ENCODE data around the gene LRRC42.
"Not testable (repeated sequence)": the region's sequence is repeated elsewhere in the genome, so short reads cannot be mapped to it uniquely, and the experiment has no call there.

The LRRC42 gene

GRCh38 chr1:53998223-53998622, 52.1 kb downstream of the LRRC42 start:
- no peak for DNase-seq (ENCODE audit: extremely low spot score)

GRCh38 chr1:53999920-54000319, 53.8 kb downstream of the LRRC42 start:
- ChIA-PET POLR2A (no interaction called here), CTCF (interaction anchor here (1.0 kb wide), 1 partner anchor 9 kb away, joined by 3 read pairs; no protein-coding TSS in a partner anchor)
- DNase-seq (ENCODE audit: extremely low spot score): no peak
- no peak for TF ChIP-seq CTCF (IDR thresholded peaks at IDR 0.05; ENCODE audit: control extremely low read depth, extremely low read depth, low read depth, missing control alignments)

More at GRCh38 chr1:53998223-53998622, 52.1 kb downstream of the LRRC42 start:
- ChIA-PET POLR2A (no interaction called here), CTCF (interaction anchor here (1.0 kb wide), 1 partner anchor 39 kb away, joined by 4 read pairs; no protein-coding TSS in a partner anchor)
- TF ChIP-seq CTCF (IDR thresholded peaks at IDR 0.05; ENCODE audit: control extremely low read depth, extremely low read depth, low read depth, missing control alignments): no peak

- TF ChIP-seq CTCF (IDR thresholded peaks at IDR 0.05; ENCODE audit: control extremely low read depth, extremely low read depth, low read depth, missing control alignments): no peak
- no peak for DNase-seq (ENCODE audit: extremely low spot score)
- ChIA-PET POLR2A (interaction anchor here (0.6 kb wide), 1 partner anchor 55 kb away, joined by 4 read pairs; no protein-coding TSS in a partner anchor), CTCF (interaction anchor here (0.8 kb wide), 1 partner anchor 10 kb away, joined by 3 read pairs; no protein-coding TSS in a partner anchor)
These were observed 55.4 kb downstream of the LRRC42 start for GRCh38 chr1:54001591-54001990.

- ChIA-PET CTCF (no interaction called here), POLR2A (no interaction called here)
- DNase-seq (ENCODE audit: extremely low spot score): no peak
- no peak for TF ChIP-seq CTCF (IDR thresholded peaks at IDR 0.05; ENCODE audit: control extremely low read depth, extremely low read depth, low read depth, missing control alignments)
These were observed 56.5 kb downstream of the LRRC42 start for GRCh38 chr1:54002544-54003248.

GRCh38 chr1:54003249-54003646, 57.1 kb downstream of the LRRC42 start:
- CTCF ChIA-PET: no interaction called here
- POLR2A ChIA-PET: no interaction called here
- no peak for DNase-seq (ENCODE audit: extremely low spot score)
- no peak for TF ChIP-seq CTCF (IDR thresholded peaks at IDR 0.05; ENCODE audit: control extremely low read depth, extremely low read depth, low read depth, missing control alignments)

- DNase-seq (ENCODE audit: extremely low spot score); POLR2A ChIA-PET: not testable (repeated sequence)
- CTCF ChIA-PET: interaction anchor here (1.0 kb wide), 1 partner anchor 10 kb away, joined by 3 read pairs; no protein-coding TSS in a partner anchor
These were observed 57.8 kb downstream of the LRRC42 start for GRCh38 chr1:54003750-54004480.
